ENCODE results near the gene MRPL42. TPM values are rescaled to one million over a fixed set of nuclear protein-coding genes. Genes with fewer than 3 reads are reported as not detected.
A peak's percentile ranks its signal among the peaks of the same experiment; 100 is the strongest.

Gene MRPL42
- total and polyA plus RNA-seq, 2 experiments from 2014 or later: 195 to 269 TPM

GRCh38 chr12:93521225-93522080, 54.1 kb downstream of the MRPL42 start:
- no peaks in the 10 kb centered on the region for H3K36me3 Mint-ChIP-seq (ENCODE audit: low read depth)
- no peak overlapping the region for H3K27ac ChIP-seq (ENCODE audit: low read depth)
- peaks cover 1% of the 10 kb centered on the region for H3K27me3 Mint-ChIP-seq (ENCODE audit: insufficient read depth, low read depth, poor library complexity)
- H3K36me3 ChIP-seq (ENCODE audit: insufficient read depth): no peaks in the 10 kb centered on the region
- peak; percentile 11 for DNase-seq (ENCODE audit: low spot score)
- no peaks in the 10 kb centered on the region for H4K20me1 ChIP-seq (replicated peaks; ENCODE audit: insufficient read depth)
- no peak overlapping the region for H2AFZ ChIP-seq
- no peaks in the 10 kb centered on the region for H3K9me3 Mint-ChIP-seq
- H3K4me2 ChIP-seq: no peak overlapping the region
- no peak for TF ChIP-seq EZH2 (IDR thresholded peaks at IDR 0.05; ENCODE audit: low read depth, unreplicated experiment)
- no peak for TF ChIP-seq POLR2AphosphoS5 (IDR thresholded peaks at IDR 0.05; ENCODE audit: low read depth)
- TF ChIP-seq JUNB (IDR thresholded peaks at IDR 0.05; ENCODE audit: unreplicated experiment): no peak
- no peak for TF ChIP-seq STAT1 (IDR thresholded peaks at IDR 0.05; ENCODE audit: unreplicated experiment)
- TF ChIP-seq CREB1 (CRISPR knock-in tag; IDR thresholded peaks at IDR 0.05; ENCODE audit: low read depth): no peak
- TF ChIP-seq EZH2phosphoT487 (IDR thresholded peaks at IDR 0.05; ENCODE audit: unreplicated experiment): no peak
- TF ChIP-seq CTCF (conservative IDR thresholded peaks at IDR 0.05; ENCODE audit: low read depth in 2 of 2): no peak
- no peak for TF ChIP-seq NANOG (IDR thresholded peaks at IDR 0.05; ENCODE audit: borderline replicate concordance)
- no peak for TF ChIP-seq REST (IDR thresholded peaks at IDR 0.05; ENCODE audit: unreplicated experiment)
- no peak for TF ChIP-seq ETS1 (IDR thresholded peaks at IDR 0.05)
- TF ChIP-seq ZNF331 (CRISPR knock-in tag; IDR thresholded peaks at IDR 0.05; ENCODE audit: low read depth): no peak
- TF ChIP-seq, protein P1, sequence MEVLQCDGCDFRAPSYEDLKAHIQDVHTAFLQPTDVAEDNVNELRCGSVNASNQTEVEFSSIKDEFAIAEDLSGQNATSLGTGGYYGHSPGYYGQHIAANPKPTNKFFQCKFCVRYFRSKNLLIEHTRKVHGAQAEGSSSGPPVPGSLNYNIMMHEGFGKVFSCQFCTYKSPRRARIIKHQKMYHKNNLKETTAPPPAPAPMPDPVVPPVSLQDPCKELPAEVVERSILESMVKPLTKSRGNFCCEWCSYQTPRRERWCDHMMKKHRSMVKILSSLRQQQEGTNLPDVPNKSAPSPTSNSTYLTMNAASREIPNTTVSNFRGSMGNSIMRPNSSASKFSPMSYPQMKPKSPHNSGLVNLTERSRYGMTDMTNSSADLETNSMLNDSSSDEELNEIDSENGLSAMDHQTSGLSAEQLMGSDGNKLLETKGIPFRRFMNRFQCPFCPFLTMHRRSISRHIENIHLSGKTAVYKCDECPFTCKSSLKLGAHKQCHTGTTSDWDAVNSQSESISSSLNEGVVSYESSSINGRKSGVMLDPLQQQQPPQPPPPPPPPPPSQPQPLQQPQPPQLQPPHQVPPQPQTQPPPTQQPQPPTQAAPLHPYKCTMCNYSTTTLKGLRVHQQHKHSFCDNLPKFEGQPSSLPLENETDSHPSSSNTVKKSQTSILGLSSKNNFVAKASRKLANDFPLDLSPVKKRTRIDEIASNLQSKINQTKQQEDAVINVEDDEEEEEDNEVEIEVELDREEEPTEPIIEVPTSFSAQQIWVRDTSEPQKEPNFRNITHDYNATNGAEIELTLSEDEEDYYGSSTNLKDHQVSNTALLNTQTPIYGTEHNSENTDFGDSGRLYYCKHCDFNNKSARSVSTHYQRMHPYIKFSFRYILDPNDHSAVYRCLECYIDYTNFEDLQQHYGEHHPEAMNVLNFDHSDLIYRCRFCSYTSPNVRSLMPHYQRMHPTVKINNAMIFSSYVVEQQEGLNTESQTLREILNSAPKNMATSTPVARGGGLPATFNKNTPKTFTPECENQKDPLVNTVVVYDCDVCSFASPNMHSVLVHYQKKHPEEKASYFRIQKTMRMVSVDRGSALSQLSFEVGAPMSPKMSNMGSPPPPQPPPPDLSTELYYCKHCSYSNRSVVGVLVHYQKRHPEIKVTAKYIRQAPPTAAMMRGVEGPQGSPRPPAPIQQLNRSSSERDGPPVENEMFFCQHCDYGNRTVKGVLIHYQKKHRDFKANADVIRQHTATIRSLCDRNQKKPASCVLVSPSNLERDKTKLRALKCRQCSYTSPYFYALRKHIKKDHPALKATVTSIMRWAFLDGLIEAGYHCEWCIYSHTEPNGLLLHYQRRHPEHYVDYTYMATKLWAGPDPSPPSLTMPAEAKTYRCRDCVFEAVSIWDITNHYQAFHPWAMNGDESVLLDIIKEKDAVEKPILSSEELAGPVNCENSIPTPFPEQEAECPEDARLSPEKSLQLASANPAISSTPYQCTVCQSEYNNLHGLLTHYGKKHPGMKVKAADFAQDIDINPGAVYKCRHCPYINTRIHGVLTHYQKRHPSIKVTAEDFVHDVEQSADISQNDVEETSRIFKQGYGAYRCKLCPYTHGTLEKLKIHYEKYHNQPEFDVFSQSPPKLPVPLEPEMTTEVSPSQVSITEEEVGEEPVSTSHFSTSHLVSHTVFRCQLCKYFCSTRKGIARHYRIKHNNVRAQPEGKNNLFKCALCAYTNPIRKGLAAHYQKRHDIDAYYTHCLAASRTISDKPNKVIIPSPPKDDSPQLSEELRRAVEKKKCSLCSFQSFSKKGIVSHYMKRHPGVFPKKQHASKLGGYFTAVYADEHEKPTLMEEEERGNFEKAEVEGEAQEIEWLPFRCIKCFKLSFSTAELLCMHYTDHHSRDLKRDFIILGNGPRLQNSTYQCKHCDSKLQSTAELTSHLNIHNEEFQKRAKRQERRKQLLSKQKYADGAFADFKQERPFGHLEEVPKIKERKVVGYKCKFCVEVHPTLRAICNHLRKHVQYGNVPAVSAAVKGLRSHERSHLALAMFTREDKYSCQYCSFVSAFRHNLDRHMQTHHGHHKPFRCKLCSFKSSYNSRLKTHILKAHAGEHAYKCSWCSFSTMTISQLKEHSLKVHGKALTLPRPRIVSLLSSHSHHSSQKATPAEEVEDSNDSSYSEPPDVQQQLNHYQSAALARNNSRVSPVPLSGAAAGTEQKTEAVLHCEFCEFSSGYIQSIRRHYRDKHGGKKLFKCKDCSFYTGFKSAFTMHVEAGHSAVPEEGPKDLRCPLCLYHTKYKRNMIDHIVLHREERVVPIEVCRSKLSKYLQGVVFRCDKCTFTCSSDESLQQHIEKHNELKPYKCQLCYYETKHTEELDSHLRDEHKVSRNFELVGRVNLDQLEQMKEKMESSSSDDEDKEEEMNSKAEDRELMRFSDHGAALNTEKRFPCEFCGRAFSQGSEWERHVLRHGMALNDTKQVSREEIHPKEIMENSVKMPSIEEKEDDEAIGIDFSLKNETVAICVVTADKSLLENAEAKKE (CRISPR knock-in tag; IDR thresholded peaks at IDR 0.05): no peak
- no peak for TF ChIP-seq ZNF114 (CRISPR knock-in tag; IDR thresholded peaks at IDR 0.05)
- H3K4me3 ChIP-seq: no peak overlapping the region
- peak; percentile 67 for ATAC-seq
- no peaks in the 10 kb centered on the region for H3K27me3 ChIP-seq (ENCODE audit: insufficient read depth)
- H3K27ac Mint-ChIP-seq: no peak overlapping the region
- H3K4me1 ChIP-seq (ENCODE audit: insufficient read depth): peaks cover 4% of the 10 kb centered on the region; the same call in 1 of the 2 replicates
- no peaks in the 10 kb centered on the region for H3K9me2 ChIP-seq (ENCODE audit: insufficient read depth)
- H3K4me3 Mint-ChIP-seq: no peak overlapping the region
- H3K79me2 ChIP-seq (replicated peaks; ENCODE audit: insufficient read depth): no peaks in the 10 kb centered on the region
- peaks cover 12% of the 10 kb centered on the region; the same call in 2 of the 3 replicates for H3K4me1 Mint-ChIP-seq
- H3F3A ChIP-seq (replicated peaks; ENCODE audit: low read depth): no peaks in the 10 kb centered on the region

Data from GM23338 (cell line).